ENCODE results near the gene WSCD2.

Gene WSCD2

DNA sequence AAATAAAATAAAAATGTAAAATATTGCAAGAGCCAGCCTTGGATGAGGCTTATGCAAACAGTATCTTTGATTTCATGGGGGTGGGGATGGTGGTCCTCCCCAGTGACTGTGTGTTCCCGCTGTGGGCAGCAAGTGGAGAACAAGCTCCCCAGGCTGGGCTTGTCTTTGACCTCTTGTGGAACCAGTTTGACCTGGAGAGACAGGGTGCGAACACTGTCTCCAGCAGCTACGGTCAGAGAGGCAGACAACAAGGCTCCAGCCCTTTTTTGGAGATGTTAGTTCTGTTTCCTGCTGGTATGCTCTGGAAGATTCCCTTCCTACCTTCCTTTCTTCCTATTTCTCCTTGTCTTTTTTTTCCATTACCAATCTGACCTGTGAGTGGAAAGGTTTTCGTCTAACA is 21.8 kb upstream of the WSCD2 start:
- TF ChIP-seq, protein P1, sequence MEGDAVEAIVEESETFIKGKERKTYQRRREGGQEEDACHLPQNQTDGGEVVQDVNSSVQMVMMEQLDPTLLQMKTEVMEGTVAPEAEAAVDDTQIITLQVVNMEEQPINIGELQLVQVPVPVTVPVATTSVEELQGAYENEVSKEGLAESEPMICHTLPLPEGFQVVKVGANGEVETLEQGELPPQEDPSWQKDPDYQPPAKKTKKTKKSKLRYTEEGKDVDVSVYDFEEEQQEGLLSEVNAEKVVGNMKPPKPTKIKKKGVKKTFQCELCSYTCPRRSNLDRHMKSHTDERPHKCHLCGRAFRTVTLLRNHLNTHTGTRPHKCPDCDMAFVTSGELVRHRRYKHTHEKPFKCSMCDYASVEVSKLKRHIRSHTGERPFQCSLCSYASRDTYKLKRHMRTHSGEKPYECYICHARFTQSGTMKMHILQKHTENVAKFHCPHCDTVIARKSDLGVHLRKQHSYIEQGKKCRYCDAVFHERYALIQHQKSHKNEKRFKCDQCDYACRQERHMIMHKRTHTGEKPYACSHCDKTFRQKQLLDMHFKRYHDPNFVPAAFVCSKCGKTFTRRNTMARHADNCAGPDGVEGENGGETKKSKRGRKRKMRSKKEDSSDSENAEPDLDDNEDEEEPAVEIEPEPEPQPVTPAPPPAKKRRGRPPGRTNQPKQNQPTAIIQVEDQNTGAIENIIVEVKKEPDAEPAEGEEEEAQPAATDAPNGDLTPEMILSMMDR (IDR thresholded peaks at IDR 0.05; ENCODE audit: low read depth, low read length) = no peak

DNA sequence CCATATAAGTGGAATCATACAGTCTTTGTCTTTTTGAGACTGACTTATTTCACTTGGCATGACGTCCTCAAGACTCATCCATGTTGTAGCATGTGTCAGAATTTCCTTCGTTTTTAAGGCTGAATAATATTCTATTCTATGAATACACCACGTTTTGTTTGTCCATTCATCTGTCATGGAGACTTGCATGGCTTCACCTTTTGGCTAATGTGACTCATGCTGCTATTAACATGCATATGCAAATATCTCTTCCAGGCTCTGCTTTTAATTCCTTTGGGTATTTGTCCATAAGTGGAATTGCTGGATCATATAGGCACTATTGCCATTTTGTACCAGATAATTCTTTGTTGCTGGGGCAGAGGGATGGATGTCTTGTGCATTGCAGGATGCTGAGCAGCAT is 19.6 kb upstream of the WSCD2 start:
- H3K4me3 ChIP-seq (ENCODE audit: low read depth, low read length) = no peak overlapping the region
- TF ChIP-seq, protein P1 (IDR thresholded peaks at IDR 0.05; ENCODE audit: low read depth, low read length) = no peak

More for the DNA sequence above, 21.8 kb upstream of the WSCD2 start:
- no peak overlapping the region for H3K4me3 ChIP-seq (ENCODE audit: low read depth, low read length)

DNA sequence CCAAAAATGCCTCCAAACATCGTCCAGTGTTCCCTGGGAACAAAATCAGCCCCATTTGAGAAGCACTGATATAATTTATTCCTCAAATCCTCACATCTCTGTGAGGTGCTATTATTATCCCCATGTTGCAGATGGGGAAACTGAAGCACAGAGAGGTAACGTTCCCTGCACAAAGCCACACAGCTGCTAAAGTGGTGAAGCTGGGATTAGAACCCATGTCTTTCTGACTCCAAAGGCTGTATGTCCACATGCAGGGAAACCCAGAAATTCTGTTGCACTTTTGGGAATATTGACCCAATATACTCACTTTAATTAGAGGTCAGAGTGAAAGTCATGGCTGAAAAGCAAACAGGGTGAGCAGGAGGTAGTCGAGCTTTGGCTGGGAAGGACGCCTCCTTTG is 19.1 kb upstream of the WSCD2 start:
- TF ChIP-seq, protein P1 (IDR thresholded peaks at IDR 0.05; ENCODE audit: low read depth, low read length) = no peak
- no peak overlapping the region for H3K4me3 ChIP-seq (ENCODE audit: low read depth, low read length)

DNA sequence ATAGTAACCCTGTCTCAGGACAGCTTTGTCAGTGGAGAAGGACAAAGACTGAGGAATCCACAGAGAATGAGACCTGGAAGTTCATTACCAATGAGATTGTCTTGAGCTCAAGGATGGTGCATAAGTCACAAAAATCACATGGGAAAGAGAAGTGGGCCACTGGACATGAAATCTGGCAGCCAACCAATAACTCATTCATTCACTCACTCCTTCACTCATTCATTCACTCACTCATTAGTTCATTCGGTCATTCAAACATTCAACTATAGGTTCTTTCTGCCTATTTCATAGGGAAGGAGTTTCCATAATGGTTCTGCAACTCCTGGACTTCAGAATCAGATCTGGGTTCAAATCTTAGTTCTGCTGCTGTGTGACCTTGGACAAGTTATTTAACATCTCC is 18.2 kb upstream of the WSCD2 start:
- no peak overlapping the region for H3K4me3 ChIP-seq (ENCODE audit: low read depth, low read length)
- TF ChIP-seq, protein P1 (IDR thresholded peaks at IDR 0.05; ENCODE audit: low read depth, low read length) = no peak

DNA sequence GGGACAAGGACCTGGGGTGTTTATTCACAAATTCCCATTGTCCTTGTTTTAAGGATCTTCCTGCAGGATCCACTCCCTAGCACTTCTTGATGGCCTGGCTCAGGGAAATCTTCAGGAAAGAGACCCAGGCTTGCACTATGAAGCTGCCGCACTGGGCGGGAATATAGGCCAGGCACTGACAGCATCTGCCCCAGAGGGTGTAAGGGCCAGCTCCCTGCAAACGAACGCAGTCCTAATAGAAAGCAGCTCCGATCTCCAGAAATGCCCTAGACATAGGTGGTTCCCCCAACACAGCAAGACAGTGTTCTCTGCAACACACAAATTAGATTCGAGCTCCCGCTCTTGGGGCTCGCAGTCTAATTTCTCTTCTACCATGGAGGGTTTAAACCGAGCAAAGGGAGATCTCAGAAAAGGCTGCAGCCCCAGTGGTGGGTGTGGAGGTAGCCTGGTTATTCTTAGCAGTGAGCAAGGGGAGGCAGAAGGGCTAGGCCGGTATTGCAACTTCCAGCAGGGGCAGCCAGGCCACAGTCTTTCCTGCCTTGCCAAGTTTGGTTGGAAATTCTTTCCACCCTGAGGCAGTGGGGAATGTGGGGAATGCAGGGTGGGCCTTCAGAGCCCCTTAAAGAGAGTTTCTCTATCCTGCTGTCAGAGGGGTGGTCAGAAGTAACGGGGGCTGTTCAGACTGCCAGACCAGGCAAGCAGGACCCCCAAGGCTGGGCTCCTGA is 16.1 kb upstream of the WSCD2 start:
- TF ChIP-seq, protein P1 (IDR thresholded peaks at IDR 0.05; ENCODE audit: low read depth, low read length) = no peak
- H3K4me3 ChIP-seq (ENCODE audit: low read depth, low read length) = no peak overlapping the region

DNA sequence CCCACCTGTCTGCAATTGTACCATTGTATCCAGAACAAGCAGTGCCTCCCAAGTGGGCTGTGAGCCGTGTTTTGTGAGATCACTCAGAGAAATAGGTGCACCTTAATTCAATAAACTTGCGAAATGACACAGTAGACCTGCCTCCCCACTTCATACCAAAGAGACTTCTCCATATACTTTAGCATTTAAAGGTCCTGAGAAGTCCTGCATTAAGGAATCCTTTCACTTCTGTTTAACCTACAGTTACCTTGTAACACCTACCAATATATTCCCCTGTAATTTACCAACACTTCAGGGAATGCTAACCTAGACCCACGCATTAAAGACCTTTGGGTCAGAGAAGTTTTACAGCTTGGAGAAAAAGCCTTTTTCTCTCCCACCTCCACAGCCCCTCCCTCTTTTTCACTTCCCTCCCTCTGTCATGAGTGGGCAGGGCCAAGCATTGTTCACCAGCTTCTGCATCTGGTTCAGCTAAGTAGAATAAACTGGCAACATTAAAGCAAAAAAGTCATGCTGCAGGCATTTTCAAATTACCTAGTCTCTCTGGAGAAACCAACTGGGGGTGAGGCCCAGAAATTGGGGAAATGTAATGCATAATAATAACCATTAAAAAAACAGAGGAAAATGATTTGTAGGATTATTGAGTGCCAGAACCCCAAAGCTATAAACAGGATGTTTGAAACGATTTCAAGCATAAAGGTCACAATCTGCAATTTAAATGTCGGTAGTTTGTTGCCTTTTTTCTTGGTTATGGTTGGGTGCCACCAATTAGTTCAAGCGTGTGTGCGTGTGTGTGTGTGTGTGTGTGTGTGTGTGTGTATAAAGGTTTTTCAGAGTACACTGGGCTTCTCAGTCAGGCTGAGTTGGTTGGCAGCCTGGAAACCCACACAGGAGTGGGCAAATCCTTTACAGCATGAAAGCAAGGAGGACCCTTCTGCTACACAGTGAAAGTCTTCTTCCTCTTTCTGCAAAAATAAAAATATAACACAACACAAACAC is 13.7 kb upstream of the WSCD2 start:
- TF ChIP-seq, protein P1 (IDR thresholded peaks at IDR 0.05; ENCODE audit: low read depth, low read length) = no peak
- no peak overlapping the region for H3K4me3 ChIP-seq (ENCODE audit: low read depth, low read length)

DNA sequence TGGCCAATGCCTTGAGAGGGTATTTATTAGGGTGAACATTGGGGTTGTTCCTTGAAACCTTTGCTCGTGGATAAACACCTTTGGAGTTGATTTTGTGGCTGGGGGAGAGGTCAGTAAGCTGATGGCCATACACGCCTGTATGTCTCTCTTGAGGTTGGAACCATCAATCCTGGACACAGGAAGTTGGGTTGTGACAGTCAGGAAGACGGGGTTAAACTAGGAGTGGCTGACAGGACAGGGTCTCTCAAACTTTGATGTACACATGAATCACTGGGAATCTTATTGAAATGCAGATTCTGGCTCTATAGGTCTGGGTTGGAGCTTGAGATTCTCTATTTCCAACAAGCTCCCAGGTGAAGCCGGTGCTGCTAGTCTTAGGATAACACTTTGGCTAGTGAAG is 12.8 kb upstream of the WSCD2 start:
- no peak overlapping the region for H3K4me3 ChIP-seq (ENCODE audit: low read depth, low read length)
- TF ChIP-seq, protein P1 (IDR thresholded peaks at IDR 0.05; ENCODE audit: low read depth, low read length) = no peak

All from WI38 (cell line).